Urinary bladder (tissue), 4 donors: ENCODE results near the gene RBP5. TPM values are rescaled to one million over a fixed set of nuclear protein-coding genes. Genes with fewer than 3 reads are reported as not detected.

Source experiments
- DNase-seq: peaks from one replicate; pipeline ENCODE4 v3.0.0-alpha.2; 2015; ENCODE audit errors: extremely low spot score
- H3K27ac ChIP-seq: one replicate; pipeline ENCODE4 v1.5.1; 2013; ENCODE audit warnings: low read depth, mild to moderate bottlenecking, moderate library complexity
- H3K36me3 ChIP-seq: one replicate; pipeline ENCODE4 v1.6.1; 2013; ENCODE audit warnings: mild to moderate bottlenecking, moderate library complexity; ENCODE audit not compliant: insufficient read depth
- H3K4me1 ChIP-seq: one replicate; pipeline ENCODE4 v1.6.1; 2013; ENCODE audit warnings: mild to moderate bottlenecking, moderate library complexity; ENCODE audit not compliant: insufficient read depth
- H3K4me3 ChIP-seq: one replicate; pipeline ENCODE4 v1.5.1; 2013; ENCODE audit warnings: low read depth, low read length
- WGBS: extraction: QIAGEN DNeasy Blood & Tissue Kit; methylation state at CpG from one replicate; pipeline ENCODE4 v1.1.7; 2013; 5-methylcytosine and 5-hydroxymethylcytosine counted together
- polyA plus RNA-seq: library from polyadenylated mRNA; stranded (reverse); fragments of 200-250 nt; gene quantifications from one replicate; pipeline ENCODE4 v1.2.3, GENCODE V29; 2013
- total RNA-seq: library from RNA; depleted of rRNA; stranded (reverse); fragments of >200 nt; gene quantifications from one replicate; pipeline ENCODE4 v1.2.3, GENCODE V29; 2014
- donor health status: healthy with polysubstance abuse.
- donor health status: healthy.

RBP5 gene
- total and polyA plus RNA-seq, 2 donors: 2.6 to 5.9 TPM

DNA sequence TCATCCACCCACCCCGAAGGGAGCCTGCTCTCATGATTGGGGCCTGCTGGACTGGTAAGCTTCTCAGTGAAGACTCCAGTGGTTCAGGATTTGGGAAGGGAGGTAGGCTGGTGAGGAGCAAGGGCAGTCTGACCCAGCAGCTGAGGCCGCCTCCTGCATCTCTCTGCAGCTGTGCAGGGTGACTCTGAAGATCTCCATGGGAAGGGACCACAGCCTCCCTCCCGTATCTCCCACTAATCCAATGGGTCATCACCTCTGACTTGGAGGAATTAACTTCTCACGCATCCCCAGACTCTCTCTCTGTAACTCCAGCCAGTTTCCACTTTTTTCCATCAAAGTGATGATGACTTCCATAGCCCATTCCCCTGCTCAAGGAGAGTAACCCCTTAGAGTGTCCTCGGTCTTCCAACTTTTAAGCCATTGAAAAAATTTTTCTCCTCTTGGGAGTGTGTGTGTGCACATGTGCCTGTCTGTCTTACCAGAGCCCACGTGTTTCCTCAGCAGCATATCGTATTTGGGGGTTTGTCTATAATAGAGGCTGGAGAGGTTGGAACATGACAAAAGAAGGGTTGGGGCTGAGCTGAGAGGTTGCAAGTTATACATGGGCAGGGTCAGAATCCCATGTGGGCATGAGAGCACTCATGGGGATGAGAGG is 12.8 kb upstream of the RBP5 start:
- H3K27ac ChIP-seq: no peak overlapping the region
- no peaks in the 10 kb centered on the region for H3K36me3 ChIP-seq
- H3K4me3 ChIP-seq: no peak overlapping the region
- DNase-seq: no peak
- 85% methylated on average over 7 of the region's 7 CpGs for WGBS
- no peaks in the 10 kb centered on the region for H3K4me1 ChIP-seq

DNA sequence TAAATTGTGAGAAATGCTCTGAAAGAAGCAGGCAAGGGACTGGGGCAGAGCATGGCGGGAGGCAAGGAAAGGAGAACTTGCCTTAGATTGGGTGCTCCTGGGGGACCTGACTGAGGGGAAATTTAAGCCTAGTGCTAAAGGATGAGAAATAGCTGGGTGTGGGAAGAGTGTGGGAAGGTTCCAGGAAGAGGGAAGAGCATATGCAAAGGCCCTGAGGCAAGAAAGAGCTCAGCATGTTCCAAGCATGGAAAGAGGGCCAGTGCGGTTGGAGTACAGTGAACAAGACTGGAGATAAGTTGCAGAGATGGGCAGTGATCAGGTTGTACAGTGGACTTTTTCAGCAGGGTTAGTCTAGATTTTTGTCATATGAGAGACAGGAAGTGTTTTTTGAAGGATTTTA is 10.5 kb upstream of the RBP5 start:
- H3K4me1 ChIP-seq: no peaks in the 10 kb centered on the region
- no peak for DNase-seq
- no peak overlapping the region for H3K4me3 ChIP-seq
- no peak overlapping the region for H3K27ac ChIP-seq
- H3K36me3 ChIP-seq: no peaks in the 10 kb centered on the region
- WGBS: 72% methylated on average over 2 of the region's 2 CpGs

DNA sequence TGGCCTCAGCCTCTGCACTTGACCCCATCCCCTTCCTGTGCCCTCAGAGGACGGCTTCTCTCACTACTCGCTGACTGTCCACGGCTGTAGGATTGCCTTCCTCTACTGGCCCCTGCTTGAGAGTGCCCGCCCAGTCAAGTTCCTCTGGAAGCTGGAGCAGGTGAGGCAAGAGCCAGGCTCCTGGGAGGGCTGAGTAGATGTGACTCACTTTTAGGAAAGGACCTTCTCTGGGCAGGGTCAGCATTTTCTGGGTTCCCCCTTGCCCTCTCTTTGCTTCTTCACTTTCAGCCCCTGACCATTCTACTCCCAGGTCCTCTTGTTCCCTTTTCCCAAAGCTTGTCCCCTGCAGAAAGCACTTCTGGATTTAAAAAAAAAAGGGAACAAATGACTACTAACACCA is 9.2 kb upstream of the RBP5 start:
- DNase-seq: no peak
- no peak overlapping the region for H3K27ac ChIP-seq
- H3K36me3 ChIP-seq: no peaks in the 10 kb centered on the region
- WGBS: 67% methylated on average over 4 of the region's 4 CpGs
- H3K4me1 ChIP-seq: no peaks in the 10 kb centered on the region
- H3K4me3 ChIP-seq: no peak overlapping the region

DNA sequence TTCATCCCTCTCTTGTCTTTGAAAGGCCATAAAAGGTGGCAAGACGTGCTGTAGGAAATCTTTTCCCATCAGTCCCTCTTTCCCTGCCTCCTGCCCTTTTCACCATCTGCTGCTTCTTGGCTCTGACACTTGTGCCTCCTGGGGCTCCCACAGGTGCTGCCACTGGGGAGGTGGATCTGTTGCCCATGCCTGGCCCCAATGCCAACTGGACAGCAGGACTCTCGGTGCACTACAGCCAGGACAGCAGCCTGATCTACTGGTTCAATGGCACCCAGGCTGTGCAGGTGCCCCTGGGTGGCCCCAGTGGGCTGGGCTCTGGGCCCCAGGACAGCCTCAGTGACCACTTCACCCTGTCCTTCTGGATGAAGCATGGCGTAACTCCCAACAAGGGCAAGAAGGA is 8.0 kb upstream of the RBP5 start:
- Histone ChIP-seq H3K36me3 (no peaks in the 10 kb centered on the region), H3K27ac (no peak overlapping the region), H3K4me1 (no peaks in the 10 kb centered on the region), H3K4me3 (no peak overlapping the region)
- 89% methylated on average over 3 of the region's 3 CpGs for WGBS
- DNase-seq: no peak

GRCh38 chr12:7136071-7136470 is 7.4 kb upstream of the RBP5 start:
- H3K4me3 ChIP-seq: no peak overlapping the region
- no peak overlapping the region for H3K27ac ChIP-seq
- DNase-seq: no peak
- H3K36me3 ChIP-seq: no peaks in the 10 kb centered on the region
- H3K4me1 ChIP-seq: no peaks in the 10 kb centered on the region
- WGBS: 96% methylated on average over 7 of the region's 7 CpGs

DNA sequence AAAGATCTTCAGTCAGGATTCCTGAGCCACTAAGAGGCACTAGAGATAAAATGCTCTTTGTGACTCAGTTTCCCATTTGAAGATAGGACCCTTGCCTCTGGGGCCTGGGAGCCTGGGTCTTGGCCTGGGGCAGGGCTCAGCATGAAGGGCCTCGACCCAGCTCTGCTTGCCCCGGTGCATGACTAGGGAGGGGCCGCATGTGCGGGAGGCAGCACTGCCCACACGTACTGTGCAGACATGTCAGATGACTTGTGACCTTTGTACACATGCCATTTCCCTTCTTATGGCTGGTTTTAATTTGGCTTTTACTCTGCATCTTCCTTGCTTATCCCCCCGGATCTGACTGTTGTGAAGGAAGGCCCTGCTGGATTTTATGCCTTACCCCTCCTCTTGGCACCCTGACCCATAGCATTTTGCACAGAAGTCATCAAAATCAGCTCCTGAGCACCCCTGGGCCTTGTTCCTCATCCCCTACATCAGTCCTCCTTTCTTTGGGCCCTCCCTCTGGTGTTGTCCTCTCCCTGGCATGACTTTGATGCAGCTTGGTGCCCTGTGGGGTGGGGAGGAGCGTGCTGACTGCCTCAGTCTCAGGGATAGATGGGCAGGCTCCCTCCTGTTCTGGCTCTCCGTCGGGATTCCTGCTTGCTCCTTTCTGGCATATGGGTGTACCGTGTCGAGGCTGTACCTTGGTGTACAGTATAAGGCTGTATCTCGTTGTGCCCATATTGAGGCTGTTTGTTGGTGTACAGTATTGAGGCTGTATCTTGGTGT is 5.9 kb upstream of the RBP5 start:
- no peaks in the 10 kb centered on the region for H3K4me1 ChIP-seq
- no peak overlapping the region for H3K27ac ChIP-seq
- WGBS: 84% methylated on average over 12 of the region's 12 CpGs
- DNase-seq: no peak
- no peak overlapping the region for H3K4me3 ChIP-seq
- no peaks in the 10 kb centered on the region for H3K36me3 ChIP-seq

DNA sequence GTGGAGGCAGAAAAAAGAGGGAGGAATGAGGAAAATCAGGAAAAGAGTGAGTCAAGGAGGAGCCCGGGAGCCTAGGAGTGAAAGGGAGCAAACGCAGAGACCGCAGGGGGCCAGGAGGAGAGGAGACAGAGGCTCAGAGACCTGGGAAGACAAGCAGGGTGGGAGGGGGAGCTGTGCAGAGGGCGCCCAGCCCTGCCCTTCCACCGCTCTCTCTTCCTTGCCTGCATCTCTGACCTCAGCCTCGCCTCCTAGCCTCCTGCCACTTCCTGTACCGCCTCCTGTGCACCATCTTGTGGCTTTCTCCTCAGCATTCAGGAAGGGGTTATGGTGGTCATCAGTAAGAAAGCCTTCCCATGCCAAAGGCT is 2.8 kb upstream of the RBP5 start:
- Histone ChIP-seq H3K4me3 (no peak overlapping the region), H3K36me3 (no peaks in the 10 kb centered on the region), H3K4me1 (no peaks in the 10 kb centered on the region), H3K27ac (no peak overlapping the region)
- WGBS: 41% methylated on average over 7 of the region's 7 CpGs
- no peak for DNase-seq

GRCh38 chr12:7130701-7131501 is 2.2 kb upstream of the RBP5 start:
- no peak for DNase-seq
- H3K4me1 ChIP-seq: no peaks in the 10 kb centered on the region
- H3K27ac ChIP-seq: peak overlapping the region; percentile 64
- H3K36me3 ChIP-seq: no peaks in the 10 kb centered on the region
- H3K4me3 ChIP-seq: peak overlapping the region; percentile 48
- WGBS: 3% methylated on average over 32 of the region's 32 CpGs

DNA sequence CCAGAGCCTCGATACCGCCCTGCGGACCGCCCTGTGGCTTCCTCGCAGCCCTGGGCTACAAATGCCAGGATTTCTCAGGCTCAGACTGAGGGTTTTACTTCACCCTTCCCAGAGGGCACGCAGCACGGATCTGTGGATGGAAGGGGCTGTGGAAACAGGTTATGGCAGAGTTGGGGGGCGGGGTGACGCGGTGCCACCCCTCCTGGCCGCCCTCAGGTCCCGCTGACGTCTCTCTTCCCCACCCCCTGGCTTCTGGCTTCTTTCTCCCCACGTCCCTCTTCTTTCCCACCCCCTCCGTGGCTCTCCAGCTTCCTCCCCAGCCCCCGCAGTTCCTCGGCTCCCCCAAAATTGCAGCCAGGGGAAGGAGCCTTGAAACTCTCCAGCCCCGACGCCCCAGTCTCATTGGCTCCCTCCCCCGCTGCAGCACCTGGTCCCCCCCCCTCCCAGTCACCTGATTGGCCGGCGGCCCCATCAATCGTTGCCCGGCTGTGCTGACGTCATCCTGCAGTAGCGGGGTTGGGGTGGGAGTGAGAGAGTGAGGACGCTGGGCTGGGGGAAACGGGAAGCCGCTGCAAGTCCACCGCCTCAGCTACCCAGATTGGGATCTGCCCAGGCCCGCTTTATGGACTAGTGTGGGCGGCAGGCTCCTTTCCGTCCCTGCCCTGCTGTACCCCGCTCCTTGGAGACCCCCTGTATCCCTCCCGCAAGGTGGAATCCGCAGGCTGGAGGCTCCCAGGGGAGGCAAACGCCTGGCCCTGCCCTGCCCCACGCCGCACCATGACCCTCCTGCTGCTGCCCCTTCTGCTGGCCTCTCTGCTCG is 1.4 kb upstream of the RBP5 start, which contains the start of gene CLSTN3:
Gene CLSTN3, plus strand, starts transcription at position 500 of the 820 bp plus-strand sequence. Its CDS starts 278 bp downstream, at position 778.
- Histone ChIP-seq H3K27ac (peak within 1 kb of the TSS; percentile 64), H3K4me1 (no peaks in the 10 kb centered on the region), H3K4me3 (peak within 1 kb of the TSS; percentile 48), H3K36me3 (no peaks in the 10 kb centered on the region)
- under 1% methylated on average over 40 of the region's 40 CpGs for WGBS
- DNase-seq: peak; percentile 71

GRCh38 chr12:7129287-7129871 is 690 bp upstream of the RBP5 start:
- Histone ChIP-seq H3K4me1 (no peaks in the 10 kb centered on the region), H3K27ac (no peak overlapping the region), H3K36me3 (no peaks in the 10 kb centered on the region), H3K4me3 (peak overlapping the region; percentile 48)
- WGBS: 5% methylated on average over 19 of the region's 19 CpGs
- DNase-seq: no peak

DNA sequence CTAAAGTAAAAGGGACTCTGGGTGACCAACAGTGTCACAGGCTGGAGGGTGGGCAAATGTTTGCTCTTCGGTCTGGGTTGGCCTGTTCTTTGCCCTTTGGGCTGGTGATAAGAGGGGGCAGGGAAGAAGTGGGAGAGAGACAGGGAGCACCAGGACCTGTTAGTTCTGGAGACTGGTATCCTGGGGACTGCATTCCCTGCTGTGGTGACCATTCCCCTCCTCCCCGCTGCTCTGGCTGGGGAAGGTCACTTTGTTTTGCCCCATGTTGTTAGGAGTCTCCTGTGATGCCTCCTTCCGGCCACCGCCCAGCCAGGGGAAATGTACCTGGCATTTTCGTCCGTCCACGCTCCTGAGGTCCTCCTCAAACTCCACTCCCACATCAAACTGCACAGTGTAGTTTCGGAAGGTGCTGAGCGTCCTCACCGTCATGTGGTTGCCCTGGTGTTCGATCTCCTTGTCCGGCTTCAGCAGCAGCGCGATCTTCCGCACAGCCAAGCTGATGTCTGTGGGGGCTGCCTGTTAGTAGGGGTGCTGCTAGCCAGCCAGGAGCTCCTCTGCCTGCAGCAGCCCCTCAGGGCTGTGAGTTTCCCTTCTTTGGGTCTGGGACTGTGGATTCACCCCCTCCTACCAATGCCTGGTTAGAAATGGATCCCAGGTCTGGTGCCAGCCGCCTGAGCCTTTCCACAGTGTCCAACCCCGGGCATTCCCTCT is 618 bp downstream of the RBP5 start:
- DNase-seq: no peak
- no peak overlapping the region for H3K4me3 ChIP-seq
- H3K27ac ChIP-seq: no peak overlapping the region

GRCh38 chr12:7125632-7126227 is 3.0 kb downstream of the RBP5 start:
- Histone ChIP-seq H3K36me3 (no peaks in the 10 kb centered on the region), H3K4me1 (no peaks in the 10 kb centered on the region), H3K4me3 (no peak overlapping the region), H3K27ac (no peak overlapping the region)
- DNase-seq: no peak
- WGBS: 73% methylated on average over 4 of the region's 4 CpGs

More for the DNA sequence above, 618 bp downstream of the RBP5 start:
- WGBS: 86% methylated on average over 17 of the region's 17 CpGs
- Histone ChIP-seq H3K36me3 (no peaks in the 10 kb centered on the region), H3K4me1 (no peaks in the 10 kb centered on the region)
